ENCODE results near the gene MYO9B. TPM values are rescaled to one million over a fixed set of nuclear protein-coding genes. Genes with fewer than 3 reads are reported as not detected.

Gene MYO9B
- total and polyA plus RNA-seq, 9 of the 15 experiments (the other 6 are each of a cell fraction or from before 2014, with no cell fraction given): 2.4 to 77.6 (median 23.0) TPM

DNA sequence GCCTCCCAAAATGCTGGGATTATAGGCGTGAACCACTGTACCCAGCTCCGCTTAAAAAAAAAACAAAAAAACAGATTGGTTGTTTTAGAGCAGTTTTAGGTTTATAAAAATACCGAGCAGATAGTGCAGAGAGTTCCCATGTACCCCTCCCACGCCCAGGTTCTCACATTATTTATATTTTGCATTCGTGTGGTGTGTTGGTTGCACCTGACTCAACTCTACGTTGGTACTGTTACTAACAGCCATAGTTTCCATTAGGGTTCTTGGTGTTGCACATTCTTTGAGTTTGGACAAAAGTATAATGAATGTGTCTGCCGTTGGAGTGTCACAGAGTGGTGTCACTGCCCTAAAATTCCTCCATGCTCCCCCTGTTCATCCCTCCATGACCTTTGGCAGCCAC is 29.1 kb downstream of the MYO9B start (continued):
- TF ChIP-seq CHD4 (IDR thresholded peaks at IDR 0.05; ENCODE audit: insufficient read depth, insufficient replicate concordance, low read depth, low read length, poor library complexity, severe bottlenecking): no peak
- no peak for TF ChIP-seq ZNF280B (CRISPR knock-in tag; IDR thresholded peaks at IDR 0.05)
- TF ChIP-seq, protein P1, sequence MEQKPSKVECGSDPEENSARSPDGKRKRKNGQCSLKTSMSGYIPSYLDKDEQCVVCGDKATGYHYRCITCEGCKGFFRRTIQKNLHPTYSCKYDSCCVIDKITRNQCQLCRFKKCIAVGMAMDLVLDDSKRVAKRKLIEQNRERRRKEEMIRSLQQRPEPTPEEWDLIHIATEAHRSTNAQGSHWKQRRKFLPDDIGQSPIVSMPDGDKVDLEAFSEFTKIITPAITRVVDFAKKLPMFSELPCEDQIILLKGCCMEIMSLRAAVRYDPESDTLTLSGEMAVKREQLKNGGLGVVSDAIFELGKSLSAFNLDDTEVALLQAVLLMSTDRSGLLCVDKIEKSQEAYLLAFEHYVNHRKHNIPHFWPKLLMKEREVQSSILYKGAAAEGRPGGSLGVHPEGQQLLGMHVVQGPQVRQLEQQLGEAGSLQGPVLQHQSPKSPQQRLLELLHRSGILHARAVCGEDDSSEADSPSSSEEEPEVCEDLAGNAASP (IDR thresholded peaks at IDR 0.05): no peak
- no peak for TF ChIP-seq ZNF707 (CRISPR knock-in tag; conservative IDR thresholded peaks at IDR 0.05)
- no peak for TF ChIP-seq ZFP36 (IDR thresholded peaks at IDR 0.05; ENCODE audit: low read depth, low read length, partially characterized antibody)
- TF ChIP-seq, protein P2, sequence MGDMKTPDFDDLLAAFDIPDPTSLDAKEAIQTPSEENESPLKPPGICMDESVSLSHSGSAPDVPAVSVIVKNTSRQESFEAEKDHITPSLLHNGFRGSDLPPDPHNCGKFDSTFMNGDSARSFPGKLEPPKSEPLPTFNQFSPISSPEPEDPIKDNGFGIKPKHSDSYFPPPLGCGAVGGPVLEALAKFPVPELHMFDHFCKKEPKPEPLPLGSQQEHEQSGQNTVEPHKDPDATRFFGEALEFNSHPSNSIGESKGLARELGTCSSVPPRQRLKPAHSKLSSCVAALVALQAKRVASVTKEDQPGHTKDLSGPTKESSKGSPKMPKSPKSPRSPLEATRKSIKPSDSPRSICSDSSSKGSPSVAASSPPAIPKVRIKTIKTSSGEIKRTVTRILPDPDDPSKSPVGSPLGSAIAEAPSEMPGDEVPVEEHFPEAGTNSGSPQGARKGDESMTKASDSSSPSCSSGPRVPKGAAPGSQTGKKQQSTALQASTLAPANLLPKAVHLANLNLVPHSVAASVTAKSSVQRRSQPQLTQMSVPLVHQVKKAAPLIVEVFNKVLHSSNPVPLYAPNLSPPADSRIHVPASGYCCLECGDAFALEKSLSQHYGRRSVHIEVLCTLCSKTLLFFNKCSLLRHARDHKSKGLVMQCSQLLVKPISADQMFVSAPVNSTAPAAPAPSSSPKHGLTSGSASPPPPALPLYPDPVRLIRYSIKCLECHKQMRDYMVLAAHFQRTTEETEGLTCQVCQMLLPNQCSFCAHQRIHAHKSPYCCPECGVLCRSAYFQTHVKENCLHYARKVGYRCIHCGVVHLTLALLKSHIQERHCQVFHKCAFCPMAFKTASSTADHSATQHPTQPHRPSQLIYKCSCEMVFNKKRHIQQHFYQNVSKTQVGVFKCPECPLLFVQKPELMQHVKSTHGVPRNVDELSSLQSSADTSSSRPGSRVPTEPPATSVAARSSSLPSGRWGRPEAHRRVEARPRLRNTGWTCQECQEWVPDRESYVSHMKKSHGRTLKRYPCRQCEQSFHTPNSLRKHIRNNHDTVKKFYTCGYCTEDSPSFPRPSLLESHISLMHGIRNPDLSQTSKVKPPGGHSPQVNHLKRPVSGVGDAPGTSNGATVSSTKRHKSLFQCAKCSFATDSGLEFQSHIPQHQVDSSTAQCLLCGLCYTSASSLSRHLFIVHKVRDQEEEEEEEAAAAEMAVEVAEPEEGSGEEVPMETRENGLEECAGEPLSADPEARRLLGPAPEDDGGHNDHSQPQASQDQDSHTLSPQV (IDR thresholded peaks at IDR 0.05): no peak
- no peak for TF ChIP-seq GATAD2B (IDR thresholded peaks at IDR 0.05; ENCODE audit: borderline replicate concordance)
